Suprapubic skin (tissue), 4 donors: ENCODE measurements around the gene SSMEM1.

Experiments used
- EP300 ChIP-seq: sonication (generic); formaldehyde crosslinking; IDR thresholded peaks from one replicate; pipeline ENCODE4 v1.6.1; 2017; ENCODE audit warnings: antibody characterized with exemption
- POLR2AphosphoS5 ChIP-seq, 3 donors: sonication (generic); formaldehyde crosslinking; IDR thresholded peaks; one replicate each; pipeline ENCODE4 v1.6.1; 2017; ENCODE audit warnings: antibody characterized with exemption in 3 of 3
- TF ChIP-seq, protein P1 (sequence below), 2 donors: fragments of 200-600 bp in 1 of 2; fragments of 450-650 bp in 1 of 2; sonication (generic) in 1 of 2; IDR thresholded peaks; one replicate each; pipeline ENCODE4 v1.5.1; 2016 to 2019; ENCODE audit warnings: antibody characterized with exemption in 2 of 2, mild to moderate bottlenecking in 1 of 2, moderate library complexity in 1 of 2

DNA sequence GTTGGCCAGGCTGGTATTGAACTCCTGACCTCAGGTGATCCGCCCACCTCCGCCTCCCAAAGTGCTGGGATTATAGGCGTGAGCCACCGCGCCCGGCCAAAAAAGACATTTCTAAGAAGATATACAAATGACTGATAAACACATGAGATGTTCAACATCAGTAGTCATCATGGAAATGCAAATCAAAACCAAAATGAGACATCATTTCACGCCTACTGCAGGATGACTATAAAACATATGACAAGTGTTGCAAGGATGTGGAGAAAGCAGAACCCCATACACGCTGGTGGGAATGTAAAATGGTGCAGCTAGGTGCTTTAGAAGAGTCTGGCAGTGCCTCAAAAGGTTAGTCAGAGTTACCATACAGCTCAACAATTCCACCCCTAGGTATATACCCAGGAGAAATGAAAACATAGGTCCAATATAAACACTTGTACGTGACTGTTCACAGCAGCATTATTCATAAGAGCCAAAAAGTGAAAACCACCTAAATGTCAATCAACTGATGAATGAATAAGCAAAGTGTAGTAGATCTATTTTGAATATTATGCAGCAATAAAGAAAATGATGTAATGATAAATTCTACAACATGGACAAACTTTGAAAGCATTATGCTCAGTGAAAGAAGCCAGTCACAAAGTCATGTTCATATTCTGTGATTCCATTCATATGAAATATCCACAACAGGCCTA is 26.9 kb upstream of the SSMEM1 start:
- TF ChIP-seq POLR2AphosphoS5 (IDR thresholded peaks at IDR 0.05) (no peak), EP300 (no peak)
- TF ChIP-seq, protein P1, sequence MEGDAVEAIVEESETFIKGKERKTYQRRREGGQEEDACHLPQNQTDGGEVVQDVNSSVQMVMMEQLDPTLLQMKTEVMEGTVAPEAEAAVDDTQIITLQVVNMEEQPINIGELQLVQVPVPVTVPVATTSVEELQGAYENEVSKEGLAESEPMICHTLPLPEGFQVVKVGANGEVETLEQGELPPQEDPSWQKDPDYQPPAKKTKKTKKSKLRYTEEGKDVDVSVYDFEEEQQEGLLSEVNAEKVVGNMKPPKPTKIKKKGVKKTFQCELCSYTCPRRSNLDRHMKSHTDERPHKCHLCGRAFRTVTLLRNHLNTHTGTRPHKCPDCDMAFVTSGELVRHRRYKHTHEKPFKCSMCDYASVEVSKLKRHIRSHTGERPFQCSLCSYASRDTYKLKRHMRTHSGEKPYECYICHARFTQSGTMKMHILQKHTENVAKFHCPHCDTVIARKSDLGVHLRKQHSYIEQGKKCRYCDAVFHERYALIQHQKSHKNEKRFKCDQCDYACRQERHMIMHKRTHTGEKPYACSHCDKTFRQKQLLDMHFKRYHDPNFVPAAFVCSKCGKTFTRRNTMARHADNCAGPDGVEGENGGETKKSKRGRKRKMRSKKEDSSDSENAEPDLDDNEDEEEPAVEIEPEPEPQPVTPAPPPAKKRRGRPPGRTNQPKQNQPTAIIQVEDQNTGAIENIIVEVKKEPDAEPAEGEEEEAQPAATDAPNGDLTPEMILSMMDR (IDR thresholded peaks at IDR 0.05) = no peak
